HG03575 (cell line): ENCODE measurements around the gene COBLL1.

ENCODE experiments used
- ATAC-seq: cut with Tn5 transposase; IDR thresholded peaks from one replicate; pipeline ENCODE4 v1.9.1; 2021; ENCODE audit not compliant: unreplicated experiment, insufficient number of reproducible peaks, low FRiP score; ENCODE audit errors: extremely low read depth

Gene COBLL1

GRCh38 chr2:164701565-164701964, 140.1 kb downstream of the COBLL1 start:
- no peak for ATAC-seq

GRCh38 chr2:164700390-164700789, 141.2 kb downstream of the COBLL1 start:
- no peak for ATAC-seq

GRCh38 chr2:164697688-164698461, 143.7 kb downstream of the COBLL1 start:
- no peak for ATAC-seq

GRCh38 chr2:164696634-164697033, 145.0 kb downstream of the COBLL1 start:
- no peak for ATAC-seq

- no peak for ATAC-seq
Measured at GRCh38 chr2:164694275-164694695, 147.3 kb downstream of the COBLL1 start.

- no peak for ATAC-seq
Measured at GRCh38 chr2:164693834-164694233, 147.8 kb downstream of the COBLL1 start.

- no peak for ATAC-seq
Measured at GRCh38 chr2:164693390-164693789, 148.2 kb downstream of the COBLL1 start.

- ATAC-seq, result no peak
Measured at GRCh38 chr2:164692958-164693357, 148.7 kb downstream of the COBLL1 start.

- no peak for ATAC-seq
Measured at GRCh38 chr2:164692114-164692513, 149.5 kb downstream of the COBLL1 start.

- ATAC-seq, result no peak
Measured at GRCh38 chr2:164691346-164691887, 150.2 kb downstream of the COBLL1 start.

GRCh38 chr2:164690361-164690760, 151.3 kb downstream of the COBLL1 start:
- ATAC-seq, result no peak

GRCh38 chr2:164688896-164689419, 152.7 kb downstream of the COBLL1 start:
- ATAC-seq, result no peak

- no peak for ATAC-seq
Measured at GRCh38 chr2:164681009-164681408, 160.6 kb downstream of the COBLL1 start.

- ATAC-seq, result no peak
Measured at GRCh38 chr2:164678631-164679149, 162.9 kb downstream of the COBLL1 start.

- ATAC-seq, result no peak
Measured at GRCh38 chr2:164677733-164678132, 163.9 kb downstream of the COBLL1 start.

GRCh38 chr2:164677271-164677670, 164.4 kb downstream of the COBLL1 start:
- no peak for ATAC-seq

- ATAC-seq, result no peak
Measured at GRCh38 chr2:164675687-164676086, 165.9 kb downstream of the COBLL1 start.

GRCh38 chr2:164675027-164675426, 166.6 kb downstream of the COBLL1 start:
- ATAC-seq, result no peak

- no peak for ATAC-seq
Measured at GRCh38 chr2:164671664-164672396, 169.8 kb downstream of the COBLL1 start.

- no peak for ATAC-seq
Measured at GRCh38 chr2:164669291-164669690, 172.3 kb downstream of the COBLL1 start.
